Measurements from ENCODE around the gene NCAPG2.
"Not testable (repeated sequence)": the region's sequence is repeated elsewhere in the genome, so short reads cannot be mapped to it uniquely, and the experiment has no call there.

Gene NCAPG2

DNA sequence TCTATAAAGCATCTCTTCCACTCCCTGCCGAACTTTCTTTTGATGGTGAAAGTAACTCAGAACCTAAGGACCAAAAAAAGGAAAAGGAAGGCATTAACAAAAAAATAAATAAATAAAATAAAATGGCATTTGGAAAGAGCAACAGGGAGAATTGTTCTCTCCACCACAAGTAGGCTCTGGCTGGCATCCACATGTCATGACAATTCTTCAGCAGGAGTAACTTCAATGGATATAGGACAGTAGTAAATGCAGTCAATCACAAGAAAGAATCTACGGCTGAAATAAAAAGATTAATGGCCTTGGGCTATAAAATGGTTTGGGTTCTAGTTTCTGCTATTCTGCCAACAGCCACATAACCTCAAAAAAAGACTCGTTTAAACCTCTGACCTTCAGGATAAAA, 23.9 kb downstream of the NCAPG2 start:
- in situ Hi-C loops (cut with MboI; ENCODE audit: low sequenced_read_pairs): no loop called here

DNA sequence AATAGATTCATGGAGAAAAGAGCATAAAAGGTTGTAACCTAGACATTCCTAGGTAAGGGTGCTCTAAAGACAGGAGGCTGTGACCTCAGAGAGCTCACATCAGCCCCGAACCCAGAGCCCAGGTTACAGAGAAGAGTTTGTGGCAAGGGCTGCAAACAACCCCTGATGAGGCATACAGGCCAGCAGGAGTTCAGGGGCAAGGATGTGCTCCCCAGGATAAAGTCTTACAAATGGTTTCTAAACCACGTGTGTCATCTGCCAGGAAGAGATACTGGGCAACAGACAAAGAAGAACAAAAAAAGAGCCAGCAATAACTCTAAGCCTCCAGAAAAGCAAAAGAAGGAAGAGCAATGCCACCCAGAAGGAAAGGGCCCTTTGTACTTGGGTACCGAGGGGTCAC, 27.7 kb downstream of the NCAPG2 start:
- in situ Hi-C loops (cut with MboI; ENCODE audit: low sequenced_read_pairs): no loop called here

DNA sequence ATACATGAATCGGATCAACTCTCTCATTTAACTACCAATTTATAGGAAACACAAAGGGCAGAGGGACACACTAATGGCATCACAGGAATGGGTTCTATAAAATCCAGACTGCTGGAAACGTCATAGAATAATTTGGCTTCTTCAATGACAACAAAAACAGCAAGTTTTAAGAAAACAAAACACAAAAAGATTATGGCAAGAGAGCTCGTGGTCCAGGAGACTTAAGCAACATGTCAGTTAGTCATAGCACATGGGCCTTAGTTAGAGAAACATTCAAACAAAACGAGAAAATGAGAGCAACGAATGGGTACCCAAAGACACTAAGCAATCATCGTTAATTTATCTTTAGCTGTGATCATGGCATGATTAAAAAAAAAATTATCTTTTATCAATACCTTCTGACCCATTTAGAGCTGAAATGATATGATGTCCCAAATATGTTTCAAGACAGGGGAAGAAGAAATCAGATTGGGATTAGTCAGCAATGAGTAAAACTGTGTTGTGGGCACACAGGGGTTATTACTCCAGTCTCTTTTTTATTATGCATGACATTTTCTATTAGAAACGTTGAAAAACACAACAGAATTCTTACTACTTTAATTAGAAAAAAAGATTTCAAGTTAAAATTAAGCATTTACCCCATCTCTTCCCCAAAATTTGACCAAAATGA, 28.3 kb downstream of the NCAPG2 start:
- in situ Hi-C loops (cut with MboI; ENCODE audit: low sequenced_read_pairs): no loop called here

DNA sequence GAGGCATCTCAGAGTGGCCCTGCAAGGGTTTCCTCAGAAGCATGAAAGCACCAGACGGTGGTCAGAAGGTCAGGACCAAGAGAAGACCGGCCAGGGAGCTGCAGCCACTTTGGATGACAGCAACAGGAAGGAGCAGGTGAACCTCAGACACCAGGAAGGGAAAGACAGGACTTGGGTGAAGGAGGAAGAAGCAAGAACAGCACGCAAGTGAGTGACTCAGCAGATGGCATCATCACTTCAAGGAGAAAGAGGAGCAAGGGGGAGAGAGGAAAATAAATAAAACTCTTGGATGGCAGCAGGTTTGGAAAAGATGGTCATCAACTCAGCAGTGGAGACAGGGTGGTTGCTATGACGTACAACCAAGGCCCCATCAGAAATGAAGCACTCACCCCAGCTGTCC, 31.6 kb downstream of the NCAPG2 start:
- in situ Hi-C loops (cut with MboI; ENCODE audit: low sequenced_read_pairs): no loop called here

DNA sequence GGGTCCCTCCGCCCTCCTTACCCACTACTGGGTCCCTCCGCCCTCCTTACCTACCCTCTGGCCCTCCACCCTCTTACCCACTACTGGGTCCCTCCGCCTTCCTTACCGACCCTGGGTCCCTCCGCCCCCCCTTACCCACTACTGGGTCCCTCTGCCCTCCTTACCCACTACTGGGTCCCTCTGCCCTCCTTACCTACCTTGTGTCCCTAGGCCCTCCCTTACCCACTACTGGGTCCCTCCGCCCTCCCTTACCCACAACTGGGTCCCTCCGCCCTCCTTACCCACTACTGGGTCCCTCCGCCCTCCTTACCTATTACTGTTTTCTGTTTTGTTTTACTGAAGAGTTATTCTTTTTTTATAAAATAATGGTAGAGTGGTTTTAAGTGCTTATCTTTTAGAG, 36.5 kb downstream of the NCAPG2 start:
- in situ Hi-C loops (cut with MboI; ENCODE audit: low sequenced_read_pairs): not testable (repeated sequence)

DNA sequence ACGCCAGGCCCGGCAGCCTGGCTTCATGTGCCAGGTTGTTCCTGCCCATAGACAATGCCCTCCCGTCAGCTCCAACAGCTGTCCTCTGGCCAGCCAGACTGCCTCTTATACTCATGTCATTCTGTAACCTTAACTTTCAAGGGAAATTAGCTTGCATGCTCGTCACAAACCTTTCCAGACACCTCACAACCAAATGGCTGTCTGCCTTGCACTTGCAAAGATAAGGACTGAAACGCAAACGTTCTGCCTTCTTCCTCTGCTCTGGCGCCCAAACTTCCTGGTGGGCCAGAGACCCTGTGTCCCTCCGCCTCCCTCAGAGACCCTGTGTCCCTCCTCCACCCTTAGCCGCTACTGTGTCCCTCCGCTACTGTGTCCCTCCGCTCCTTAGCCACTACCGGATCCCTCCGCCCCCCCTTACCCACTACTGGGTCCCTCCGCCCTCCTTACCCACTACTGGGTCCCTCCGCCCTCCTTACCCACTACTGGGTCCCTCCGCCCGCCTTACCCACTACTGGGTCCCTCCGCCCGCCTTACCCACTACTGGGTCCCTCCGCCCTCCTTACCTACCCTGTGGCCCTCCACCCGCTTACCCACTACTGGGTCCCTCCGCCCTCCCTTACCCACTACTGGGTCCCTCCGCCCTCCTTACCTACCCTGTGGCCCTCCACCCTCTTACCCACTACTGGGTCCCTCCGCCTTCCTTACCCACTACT, 37.5 kb downstream of the NCAPG2 start:
- in situ Hi-C loops (cut with MboI; ENCODE audit: low sequenced_read_pairs): not testable (repeated sequence)

DNA sequence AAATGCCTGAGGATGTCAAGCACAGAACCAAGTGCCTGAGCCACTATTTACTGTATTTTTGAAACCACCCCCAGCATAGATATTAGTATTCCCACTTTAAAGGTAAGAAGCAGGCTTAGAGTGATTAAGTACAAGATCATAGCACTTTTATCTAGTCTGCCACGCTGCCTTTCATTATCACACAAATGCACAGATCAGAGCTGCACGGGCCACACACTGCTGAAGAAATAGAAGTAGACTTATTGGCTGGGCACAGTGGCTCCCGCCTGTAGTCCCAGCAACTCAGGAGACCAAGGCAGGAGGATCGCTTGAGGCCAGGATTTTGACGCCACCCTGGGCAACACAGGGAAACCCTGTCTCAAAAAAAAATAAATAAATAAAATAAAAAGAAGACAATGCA, 38.2 kb downstream of the NCAPG2 start:
- in situ Hi-C loops (cut with MboI; ENCODE audit: low sequenced_read_pairs): no loop called here

DNA sequence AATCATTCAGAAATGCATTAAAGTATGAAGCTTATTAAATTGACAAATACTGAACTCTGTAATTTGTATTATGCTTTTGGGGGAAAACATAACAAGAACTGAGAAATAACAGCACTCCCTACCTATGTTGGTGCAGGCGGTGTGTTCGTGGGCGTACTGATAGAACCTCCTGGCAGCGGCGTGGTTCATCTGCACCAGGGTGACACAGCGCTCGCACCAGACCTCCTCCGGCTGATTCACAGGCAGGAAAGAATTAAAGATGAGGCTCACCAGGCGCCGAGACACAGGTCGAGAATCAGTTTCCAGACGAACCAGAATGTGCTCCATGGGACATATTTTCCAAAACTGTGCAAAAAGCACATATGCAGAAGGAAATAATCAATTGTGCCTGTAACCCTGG, 40.2 kb downstream of the NCAPG2 start:
- in situ Hi-C loops (cut with MboI; ENCODE audit: low sequenced_read_pairs): no loop called here

DNA sequence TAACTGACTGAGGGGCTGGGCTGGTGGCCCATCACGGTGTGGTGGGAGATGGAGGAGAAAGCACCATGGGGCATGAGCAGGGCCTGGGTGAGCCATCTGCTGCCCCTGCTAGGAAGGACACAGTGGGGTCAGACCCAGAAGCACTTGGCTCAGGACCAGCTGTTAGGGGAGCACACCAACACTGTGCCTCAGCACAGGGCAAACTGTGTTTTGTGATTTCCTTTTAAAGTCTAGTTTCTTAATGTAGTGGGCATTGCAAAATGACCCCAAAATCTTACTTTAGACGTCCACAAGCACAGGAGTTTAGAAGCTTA, 41.2 kb downstream of the NCAPG2 start:
- in situ Hi-C loops (cut with MboI; ENCODE audit: low sequenced_read_pairs): no loop called here

DNA sequence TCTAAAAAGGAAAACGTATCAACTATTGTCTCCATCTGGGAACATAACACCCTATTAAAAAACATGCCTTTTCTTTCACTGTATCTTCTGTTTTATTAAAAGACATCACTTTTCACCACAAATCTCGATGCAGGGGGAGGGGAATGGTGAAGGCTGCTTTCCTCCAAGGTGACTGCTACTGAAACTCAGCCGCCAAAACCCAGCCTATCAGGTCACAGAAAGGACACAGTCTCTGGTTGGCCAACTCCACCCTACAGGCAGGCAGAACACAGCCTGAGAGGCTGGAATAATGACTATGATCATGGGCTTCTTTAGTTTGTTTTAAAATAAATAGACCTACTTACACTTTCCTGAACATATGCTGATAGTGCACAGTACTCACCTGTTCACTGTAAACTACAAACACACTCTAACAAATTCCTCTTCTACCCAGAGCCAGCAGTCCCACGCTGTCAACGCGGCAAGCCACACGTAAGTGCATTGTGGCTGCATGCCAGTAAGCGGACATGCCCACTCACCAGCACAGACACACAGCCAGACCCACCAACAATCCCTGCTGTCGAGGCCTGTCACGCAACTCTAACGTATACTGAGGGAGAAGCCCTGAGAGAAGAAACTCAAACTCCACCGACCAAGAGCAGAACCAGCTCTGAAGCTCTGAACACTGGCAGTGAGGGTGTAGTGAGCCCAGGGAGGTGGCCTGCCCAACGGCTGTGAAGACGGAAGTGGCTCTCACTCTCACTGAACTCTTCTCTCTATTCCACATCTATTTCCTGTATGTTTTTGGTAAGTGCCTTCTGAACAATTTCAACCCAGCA, 41.8 kb downstream of the NCAPG2 start:
- in situ Hi-C loops (cut with MboI; ENCODE audit: low sequenced_read_pairs): no loop called here

DNA sequence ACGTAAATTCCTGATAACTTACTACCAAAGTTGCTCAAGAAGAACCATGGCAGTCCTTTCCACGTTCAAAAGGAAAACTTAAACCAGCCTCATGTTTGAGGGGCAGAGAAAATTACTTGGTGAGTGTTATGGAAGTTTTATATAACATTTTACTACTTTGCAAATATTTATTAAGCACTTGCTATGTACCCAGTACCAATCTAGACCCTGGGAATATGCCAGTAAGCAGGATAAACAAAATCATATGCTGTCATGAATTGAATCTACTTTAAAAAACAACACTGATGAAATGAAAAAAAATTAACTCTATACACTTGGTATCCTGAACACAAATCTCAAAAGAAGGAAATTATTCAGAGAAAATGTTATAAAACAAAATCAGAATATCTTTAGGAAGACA, 46.1 kb downstream of the NCAPG2 start:
- in situ Hi-C loops (cut with MboI; ENCODE audit: low sequenced_read_pairs): no loop called here

DNA sequence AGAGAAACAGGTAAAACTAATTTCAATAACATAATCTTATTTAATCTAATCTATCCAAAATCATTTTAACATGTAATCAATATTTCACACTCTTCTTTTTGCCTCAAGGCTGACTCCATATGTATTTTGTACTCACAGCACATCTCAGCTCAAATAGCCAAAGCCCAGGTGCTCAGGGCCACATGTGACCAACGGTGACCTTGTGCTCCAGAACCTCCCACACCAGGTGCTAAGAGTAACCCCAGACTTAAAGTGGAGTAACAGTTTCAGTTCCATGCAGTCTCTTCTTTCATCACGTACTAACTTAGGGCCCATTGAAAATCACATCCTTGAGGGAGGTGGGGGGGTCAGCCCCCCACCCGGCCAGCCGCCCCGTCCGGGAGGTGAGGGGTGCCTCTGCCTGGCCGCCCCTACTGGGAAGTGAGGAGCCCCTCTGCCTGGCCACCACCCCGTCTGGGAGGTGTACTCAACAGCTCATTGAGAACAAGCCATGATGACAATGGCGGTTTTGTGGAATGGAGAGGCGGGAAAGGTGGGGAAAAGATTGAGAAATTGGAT, 47.3 kb downstream of the NCAPG2 start:
- in situ Hi-C loops (cut with MboI; ENCODE audit: low sequenced_read_pairs): no loop called here

DNA sequence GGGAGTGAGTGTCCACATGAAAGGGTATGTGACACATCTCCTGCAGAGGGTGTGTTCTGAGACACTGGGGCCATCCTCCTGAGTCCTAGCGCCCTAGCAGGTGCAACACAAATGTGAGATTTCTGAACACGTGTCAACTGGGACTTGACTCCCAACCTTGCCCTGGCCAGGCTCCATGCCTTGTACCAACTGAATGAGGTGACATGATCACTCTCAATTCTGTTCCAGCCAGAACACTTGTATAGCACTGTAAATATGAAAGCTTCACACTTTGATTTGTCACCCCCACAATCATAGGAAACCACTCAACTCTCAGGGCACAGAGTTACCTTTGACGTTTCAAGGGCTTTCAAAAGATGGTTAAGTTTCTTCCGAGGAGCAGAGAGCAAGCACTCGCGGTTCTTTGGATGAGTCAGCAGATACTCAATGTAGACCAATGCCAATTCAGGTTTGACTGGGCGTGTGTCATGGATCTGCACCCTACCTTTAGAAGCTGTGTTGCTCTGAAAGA, 48.6 kb downstream of the NCAPG2 start:
- in situ Hi-C loops (cut with MboI; ENCODE audit: low sequenced_read_pairs): no loop called here

DNA sequence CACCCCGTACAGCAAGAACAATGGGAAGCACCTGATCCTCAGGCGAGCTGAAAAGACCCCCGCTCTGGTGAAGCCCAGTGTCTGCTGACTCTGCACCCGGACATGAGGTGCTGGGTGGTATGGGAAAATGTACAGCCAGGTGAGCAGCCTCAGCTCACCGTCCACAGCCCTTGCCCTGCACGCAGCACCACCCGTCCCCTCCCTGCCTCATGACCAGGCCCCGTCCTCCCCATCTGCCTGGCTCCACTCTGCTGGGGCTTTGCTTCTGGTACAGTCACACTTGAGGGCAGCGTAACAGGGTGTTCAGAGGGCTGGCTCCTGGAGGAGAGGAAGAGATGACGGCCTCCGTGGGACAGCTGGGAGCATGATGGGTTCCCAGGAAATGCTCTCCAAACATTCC, 49.1 kb downstream of the NCAPG2 start:
- in situ Hi-C loops (cut with MboI; ENCODE audit: low sequenced_read_pairs): no loop called here

DNA sequence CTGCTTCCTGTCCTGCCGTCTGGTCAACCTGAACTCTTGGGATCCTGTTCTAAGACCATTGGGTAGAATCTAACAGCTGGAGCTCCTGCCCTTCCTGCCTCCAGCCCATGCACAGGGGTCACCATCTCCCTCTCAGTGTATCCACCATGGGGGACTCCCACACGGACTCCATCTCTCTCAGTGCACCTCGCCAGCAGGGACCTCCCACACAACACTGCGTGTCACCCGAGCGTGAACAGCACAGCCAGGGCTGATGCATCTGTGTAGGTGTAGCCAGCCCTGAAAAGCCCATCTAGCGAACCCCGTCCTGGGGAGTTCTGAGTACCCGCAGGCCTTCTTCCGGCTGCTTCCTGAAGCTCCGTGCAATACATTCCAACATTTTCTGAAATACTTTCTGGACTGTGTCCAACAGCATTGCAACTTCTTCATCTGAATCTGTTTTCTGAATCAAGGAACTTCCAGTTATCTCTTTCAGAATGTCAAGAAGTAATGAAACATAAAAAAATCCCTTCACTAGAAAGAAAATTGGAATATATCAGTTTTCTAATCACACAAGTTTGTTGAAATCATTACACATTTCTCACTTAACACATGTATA, 52.5 kb downstream of the NCAPG2 start:
- in situ Hi-C loops (cut with MboI; ENCODE audit: low sequenced_read_pairs): no loop called here

DNA sequence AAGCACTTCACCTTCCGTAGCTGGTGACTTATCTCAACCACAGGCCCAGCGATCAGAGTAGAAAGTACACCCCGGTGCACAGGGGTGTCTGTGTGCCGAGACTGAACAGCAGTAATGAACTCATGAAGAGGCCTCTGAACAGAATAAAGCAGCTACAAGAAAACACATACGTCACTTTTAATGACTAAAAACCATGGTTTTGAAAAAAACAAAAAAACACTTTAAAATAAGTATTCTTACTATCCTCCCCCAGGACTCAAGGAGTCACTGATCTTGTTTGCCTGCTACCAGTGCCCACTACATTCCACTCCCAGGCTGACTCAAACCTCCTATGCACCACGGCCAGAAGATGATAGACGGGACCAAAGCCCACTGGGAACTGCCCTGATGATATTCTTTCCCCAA, 53.8 kb downstream of the NCAPG2 start:
- in situ Hi-C loops (cut with MboI; ENCODE audit: low sequenced_read_pairs): no loop called here

DNA sequence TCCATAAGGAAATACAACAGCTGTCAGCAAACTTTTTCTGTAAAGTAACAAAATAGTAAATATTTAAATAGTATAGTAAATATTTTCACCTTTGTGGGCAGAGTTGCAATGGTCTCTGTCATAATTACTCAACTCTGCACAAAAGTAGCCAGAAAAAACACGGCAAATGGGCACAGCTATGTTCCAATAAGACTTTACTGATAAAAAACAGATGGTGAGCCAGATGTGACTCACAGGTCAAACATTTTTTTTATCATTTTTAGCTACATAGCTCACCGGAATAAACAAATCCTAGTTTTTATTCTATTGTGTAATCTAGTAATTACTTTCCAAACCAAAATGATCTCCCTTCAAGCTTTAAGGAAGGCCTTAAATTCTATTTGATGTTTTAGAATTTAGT, 55.3 kb downstream of the NCAPG2 start:
- in situ Hi-C loops (cut with MboI; ENCODE audit: low sequenced_read_pairs): no loop called here

DNA sequence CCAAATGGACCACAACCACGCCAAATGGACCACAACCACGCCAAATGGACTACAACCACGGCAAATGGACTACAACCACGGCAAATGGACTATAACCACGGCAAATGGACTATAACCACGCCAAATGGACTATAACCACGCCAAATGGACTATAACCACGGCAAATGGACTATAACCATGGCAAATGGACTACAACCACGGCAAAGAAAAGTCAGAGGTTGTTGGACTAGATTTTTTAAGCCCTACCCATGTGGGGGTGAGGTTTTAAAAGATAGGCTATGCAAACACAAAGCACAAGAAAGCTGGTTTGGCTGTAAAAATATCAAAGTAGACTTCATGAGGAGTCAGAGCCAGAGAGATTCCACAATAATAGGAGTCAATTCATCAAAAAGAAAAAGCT, 55.8 kb downstream of the NCAPG2 start:
- in situ Hi-C loops (cut with MboI; ENCODE audit: low sequenced_read_pairs): no loop called here

DNA sequence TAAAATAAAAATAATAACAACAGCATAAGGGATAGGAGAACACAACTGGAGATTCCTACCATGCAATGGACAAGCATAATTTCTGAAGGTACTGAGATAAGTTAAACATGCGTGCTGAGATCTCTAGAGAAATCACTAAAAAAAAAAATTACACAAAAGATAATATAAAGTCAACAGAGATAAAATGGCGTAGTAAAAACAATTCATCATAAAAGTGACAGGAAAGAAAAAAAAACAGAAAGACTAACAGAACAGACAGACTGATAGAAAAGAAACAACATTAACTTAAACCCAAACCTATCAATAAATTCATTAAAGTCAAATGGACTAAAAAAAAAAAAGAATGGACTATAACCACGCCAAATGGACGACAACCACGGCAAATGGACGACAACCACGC, 56.4 kb downstream of the NCAPG2 start:
- in situ Hi-C loops (cut with MboI; ENCODE audit: low sequenced_read_pairs): no loop called here

DNA sequence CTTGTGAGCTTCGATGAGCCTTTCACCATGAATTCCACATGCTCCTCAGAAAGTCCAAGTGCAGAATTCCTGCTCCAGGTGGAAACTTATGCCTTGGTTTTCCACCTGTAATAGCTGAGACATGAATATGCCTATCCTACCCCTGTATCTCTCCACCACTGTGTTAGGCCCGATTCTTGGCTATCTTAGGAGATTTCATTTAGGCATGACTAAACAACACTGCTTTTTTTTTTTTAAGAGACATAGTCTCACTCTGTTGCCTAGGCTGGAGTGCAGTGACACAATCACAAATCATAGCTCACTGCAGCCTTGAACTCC, 57.2 kb downstream of the NCAPG2 start:
- in situ Hi-C loops (cut with MboI; ENCODE audit: low sequenced_read_pairs): no loop called here

DNA sequence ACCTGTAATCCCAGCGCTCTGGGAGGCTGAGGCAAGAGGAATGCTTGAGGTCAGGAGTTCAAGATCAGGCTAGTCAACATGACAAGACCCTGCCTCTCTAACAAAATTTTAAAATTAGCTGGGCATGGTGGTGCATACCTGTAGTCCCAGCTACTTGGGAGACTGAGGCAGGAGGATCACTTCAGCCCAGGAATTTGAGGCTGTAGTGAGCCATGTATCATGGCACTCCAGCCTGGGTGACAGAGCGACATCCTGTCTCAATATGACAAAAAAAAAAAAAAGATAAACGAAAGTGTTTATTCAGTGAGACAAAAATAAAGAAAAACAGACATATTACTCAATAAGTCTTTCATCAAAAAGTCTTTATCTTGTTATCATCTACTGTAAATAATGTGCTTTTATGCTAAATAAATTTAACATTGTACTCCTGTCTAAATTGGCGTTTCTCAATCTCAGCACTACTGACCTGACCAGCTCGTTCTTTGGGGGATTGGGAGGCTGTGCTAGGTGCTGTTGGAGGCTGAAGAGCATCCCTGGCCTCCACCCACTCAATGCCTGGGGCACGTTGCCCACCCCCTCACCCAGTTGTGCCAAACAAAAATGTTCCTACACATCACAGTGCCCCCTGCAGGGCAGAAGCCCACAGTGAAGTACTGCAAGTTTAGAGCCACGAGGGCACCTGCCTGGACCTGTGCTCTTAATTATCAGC, 57.7 kb downstream of the NCAPG2 start:
- in situ Hi-C loops (cut with MboI; ENCODE audit: low sequenced_read_pairs): no loop called here

Data from HL-60/S4 treated with phorbol 12-myristate 13-acetate at 8.2 ng/mL for 4 days and 3 days (cell line).